Measurements from ENCODE around the gene PLEKHM3. TPM values are rescaled to one million over a fixed set of nuclear protein-coding genes. Genes with fewer than 3 reads are reported as not detected.

Gene PLEKHM3
- total and polyA plus RNA-seq, 2 donors (not counting 1 experiment from before 2014, with no cell fraction given) = 5.3 to 20.1 TPM

- H3K9ac ChIP-seq (ENCODE audit: insufficient read depth, low read length) = no peak overlapping the region
- TF ChIP-seq EZH2 (IDR thresholded peaks at IDR 0.05; ENCODE audit: low read length, missing control alignments) = no peak
- no peak for TF ChIP-seq CTCF (conservative IDR thresholded peaks at IDR 0.05 in 1 of 2, IDR thresholded peaks at IDR 0.05 in 1 of 2; ENCODE audit: low read depth in 1 of 2, low read length in 2 of 2)
- H3K79me2 ChIP-seq (ENCODE audit: control insufficient read depth, insufficient read depth, low read length) = no peaks in the 10 kb centered on the region
- no peaks in the 10 kb centered on the region for H3K9me3 ChIP-seq (ENCODE audit: control insufficient read depth, insufficient read depth, low read depth, low read length)
- no peak overlapping the region for H2AFZ ChIP-seq (ENCODE audit: low read length)
- no peak overlapping the region for H3K4me2 ChIP-seq (ENCODE audit: extremely low read depth, insufficient read depth, low read length)
- H3K4me3 ChIP-seq (replicated peaks in 1 of 4; ENCODE audit: control extremely low read depth in 1 of 4, insufficient read depth in 1 of 4, low read depth in 3 of 4, low read length in 4 of 4) = no peak overlapping the region
- no peak for DNase-seq (ENCODE audit: low read depth in 2 of 2)
- H3K27me3 ChIP-seq (ENCODE audit: control insufficient read depth, insufficient read depth, low read length) = no peaks in the 10 kb centered on the region
- H3K36me3 ChIP-seq (ENCODE audit: control insufficient read depth, insufficient read depth, low read length) = no peaks in the 10 kb centered on the region
- H4K20me1 ChIP-seq (ENCODE audit: control insufficient read depth, extremely low read depth, insufficient read depth, low read length) = no peaks in the 10 kb centered on the region
- no peaks in the 10 kb centered on the region for H3K4me1 ChIP-seq (ENCODE audit: control insufficient read depth, extremely low read depth, insufficient read depth, low read length)
- no peak overlapping the region for H3K27ac ChIP-seq (ENCODE audit: insufficient read depth, low read length)
These were observed 140.3 kb downstream of the PLEKHM3 start for GRCh38 chr2:207885010-207885409.

GRCh38 chr2:207884127-207884526, 141.2 kb downstream of the PLEKHM3 start:
- H2AFZ ChIP-seq (ENCODE audit: low read length) = no peak overlapping the region
- no peaks in the 10 kb centered on the region for H3K4me1 ChIP-seq (ENCODE audit: control insufficient read depth, extremely low read depth, insufficient read depth, low read length)
- no peak for DNase-seq (ENCODE audit: low read depth in 2 of 2)
- no peaks in the 10 kb centered on the region for H3K9me3 ChIP-seq (ENCODE audit: control insufficient read depth, insufficient read depth, low read depth, low read length)
- no peak overlapping the region for H3K4me2 ChIP-seq (ENCODE audit: extremely low read depth, insufficient read depth, low read length)
- H4K20me1 ChIP-seq (ENCODE audit: control insufficient read depth, extremely low read depth, insufficient read depth, low read length) = no peaks in the 10 kb centered on the region
- H3K27ac ChIP-seq (ENCODE audit: insufficient read depth, low read length) = no peak overlapping the region
- no peak overlapping the region for H3K9ac ChIP-seq (ENCODE audit: insufficient read depth, low read length)
- no peaks in the 10 kb centered on the region for H3K27me3 ChIP-seq (ENCODE audit: control insufficient read depth, insufficient read depth, low read length)
- no peak overlapping the region for H3K4me3 ChIP-seq (replicated peaks in 1 of 4; ENCODE audit: control extremely low read depth in 1 of 4, insufficient read depth in 1 of 4, low read depth in 3 of 4, low read length in 4 of 4)
- H3K79me2 ChIP-seq (ENCODE audit: control insufficient read depth, insufficient read depth, low read length) = no peaks in the 10 kb centered on the region
- TF ChIP-seq EZH2 (IDR thresholded peaks at IDR 0.05; ENCODE audit: low read length, missing control alignments) (no peak), CTCF (conservative IDR thresholded peaks at IDR 0.05 in 1 of 2, IDR thresholded peaks at IDR 0.05 in 1 of 2; ENCODE audit: low read depth in 1 of 2, low read length in 2 of 2) (no peak)
- no peaks in the 10 kb centered on the region for H3K36me3 ChIP-seq (ENCODE audit: control insufficient read depth, insufficient read depth, low read length)

GRCh38 chr2:207883002-207883780, 142.1 kb downstream of the PLEKHM3 start:
- TF ChIP-seq CTCF (conservative IDR thresholded peaks at IDR 0.05 in 1 of 2, IDR thresholded peaks at IDR 0.05 in 1 of 2; ENCODE audit: low read depth in 1 of 2, low read length in 2 of 2) = no peak
- no peak for TF ChIP-seq EZH2 (IDR thresholded peaks at IDR 0.05; ENCODE audit: low read length, missing control alignments)
- H3K9me3 ChIP-seq (ENCODE audit: control insufficient read depth, insufficient read depth, low read depth, low read length) = no peaks in the 10 kb centered on the region
- no peak for DNase-seq (ENCODE audit: low read depth in 2 of 2)

More at GRCh38 chr2:207883002-207883780, 142.1 kb downstream of the PLEKHM3 start:
- no peaks in the 10 kb centered on the region for H3K4me1 ChIP-seq (ENCODE audit: control insufficient read depth, extremely low read depth, insufficient read depth, low read length)
- no peak overlapping the region for H3K27ac ChIP-seq (ENCODE audit: insufficient read depth, low read length)
- no peak overlapping the region for H3K9ac ChIP-seq (ENCODE audit: insufficient read depth, low read length)
- H4K20me1 ChIP-seq (ENCODE audit: control insufficient read depth, extremely low read depth, insufficient read depth, low read length) = no peaks in the 10 kb centered on the region
- H3K4me2 ChIP-seq (ENCODE audit: extremely low read depth, insufficient read depth, low read length) = no peak overlapping the region
- no peak overlapping the region for H3K4me3 ChIP-seq (replicated peaks in 1 of 4; ENCODE audit: control extremely low read depth in 1 of 4, insufficient read depth in 1 of 4, low read depth in 3 of 4, low read length in 4 of 4)
- H3K27me3 ChIP-seq (ENCODE audit: control insufficient read depth, insufficient read depth, low read length) = no peaks in the 10 kb centered on the region
- H3K79me2 ChIP-seq (ENCODE audit: control insufficient read depth, insufficient read depth, low read length) = no peaks in the 10 kb centered on the region
- H2AFZ ChIP-seq (ENCODE audit: low read length) = no peak overlapping the region
- no peaks in the 10 kb centered on the region for H3K36me3 ChIP-seq (ENCODE audit: control insufficient read depth, insufficient read depth, low read length)

Measured in fibroblast of lung (primary cell).